Colonic mucosa (tissue), 4 donors: ENCODE measurements around the gene STAMBPL1. TPM values are rescaled to one million over a fixed set of nuclear protein-coding genes. Genes with fewer than 3 reads are reported as not detected.
"Not testable (repeated sequence)": the region's sequence is repeated elsewhere in the genome, so short reads cannot be mapped to it uniquely, and the experiment has no call there.

Source experiments
- DNase-seq: peaks from one replicate; pipeline ENCODE4 v3.0.0-alpha.2; 2020
- H3K27ac ChIP-seq: fragments of 200-600 bp; one replicate; pipeline ENCODE4 v1.8.0; 2021
- H3K27me3 ChIP-seq: fragments of 200-600 bp; one replicate; pipeline ENCODE4 v1.8.0; 2021
- H3K36me3 ChIP-seq: fragments of 200-600 bp; one replicate; pipeline ENCODE4 v1.8.0; 2021
- H3K4me1 ChIP-seq: fragments of 200-600 bp; one replicate; pipeline ENCODE4 v1.8.0; 2021; ENCODE audit warnings: mild to moderate bottlenecking
- H3K4me3 ChIP-seq: fragments of 200-600 bp; one replicate; pipeline ENCODE4 v1.8.0; 2021
- H3K9ac ChIP-seq, 2 donors: one replicate each; pipeline ENCODE4 v1.7.0; 2013; ENCODE audit warnings: control low read depth in 2 of 2, low read depth in 2 of 2, low read length in 2 of 2
- H3K9me3 ChIP-seq: fragments of 200-600 bp; one replicate; pipeline ENCODE4 v1.8.0; 2021
- intact Hi-C: fragments of 100-400 bp; cut with DNase I; formaldehyde crosslinking; loops from one replicate; pipeline ENCODE4 v1.14.1; 2022
- total RNA-seq, 2 donors: library from RNA; stranded (reverse); fragmentation: NEBNext Ultra II Directional in 1 of 2; extraction: Animal tissue kit (Norgen Biotek cat#: 25700) in 1 of 2; gene quantifications; one replicate each; pipeline ENCODE4 v1.2.1, GENCODE V29; 2021
- TF ChIP-seq, protein P1 (sequence below): fragments of 200-600 bp; IDR thresholded peaks from one replicate; pipeline ENCODE4 v1.8.0; 2022; ENCODE audit warnings: antibody characterized with exemption, mild to moderate bottlenecking
- donor health status: healthy.
- donor health status: DM: no; HTN: no; CAD: no.
- donor health status: DM: no; HTN: no; CAD: no.

STAMBPL1 gene
- total RNA-seq, 2 donors from 2014 or later, result 16.3 to 20.4 TPM

- Histone ChIP-seq H3K27ac (no peak overlapping the region), H3K27me3 (no peaks in the 10 kb centered on the region), H3K9me3 (no peaks in the 10 kb centered on the region), H3K9ac (no peak overlapping the region), H3K4me3 (no peak overlapping the region), H3K4me1 (no peaks in the 10 kb centered on the region), H3K36me3 (no peaks in the 10 kb centered on the region)
- TF ChIP-seq, protein P1, sequence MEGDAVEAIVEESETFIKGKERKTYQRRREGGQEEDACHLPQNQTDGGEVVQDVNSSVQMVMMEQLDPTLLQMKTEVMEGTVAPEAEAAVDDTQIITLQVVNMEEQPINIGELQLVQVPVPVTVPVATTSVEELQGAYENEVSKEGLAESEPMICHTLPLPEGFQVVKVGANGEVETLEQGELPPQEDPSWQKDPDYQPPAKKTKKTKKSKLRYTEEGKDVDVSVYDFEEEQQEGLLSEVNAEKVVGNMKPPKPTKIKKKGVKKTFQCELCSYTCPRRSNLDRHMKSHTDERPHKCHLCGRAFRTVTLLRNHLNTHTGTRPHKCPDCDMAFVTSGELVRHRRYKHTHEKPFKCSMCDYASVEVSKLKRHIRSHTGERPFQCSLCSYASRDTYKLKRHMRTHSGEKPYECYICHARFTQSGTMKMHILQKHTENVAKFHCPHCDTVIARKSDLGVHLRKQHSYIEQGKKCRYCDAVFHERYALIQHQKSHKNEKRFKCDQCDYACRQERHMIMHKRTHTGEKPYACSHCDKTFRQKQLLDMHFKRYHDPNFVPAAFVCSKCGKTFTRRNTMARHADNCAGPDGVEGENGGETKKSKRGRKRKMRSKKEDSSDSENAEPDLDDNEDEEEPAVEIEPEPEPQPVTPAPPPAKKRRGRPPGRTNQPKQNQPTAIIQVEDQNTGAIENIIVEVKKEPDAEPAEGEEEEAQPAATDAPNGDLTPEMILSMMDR, result no peak
- intact Hi-C loops, result no loop called here
- DNase-seq, result no peak
Measured at GRCh38 chr10:88928254-88928653, 48.2 kb downstream of the STAMBPL1 start.

GRCh38 chr10:88931548-88931947 lies 51.5 kb downstream of the STAMBPL1 start:
- H3K27ac ChIP-seq, result no peak overlapping the region
- no peaks in the 10 kb centered on the region for H3K27me3 ChIP-seq
- H3K4me1 ChIP-seq, result no peaks in the 10 kb centered on the region
- H3K4me3 ChIP-seq, result no peak overlapping the region
- no peaks in the 10 kb centered on the region for H3K36me3 ChIP-seq
- TF ChIP-seq, protein P1, result no peak
- intact Hi-C loops, result loop anchor here (5.0 kb wide), 1 partner anchor 49 kb away; the partner anchor contains the start of gene STAMBPL1
- H3K9me3 ChIP-seq, result no peaks in the 10 kb centered on the region
- no peak overlapping the region for H3K9ac ChIP-seq
- no peak for DNase-seq

DNA sequence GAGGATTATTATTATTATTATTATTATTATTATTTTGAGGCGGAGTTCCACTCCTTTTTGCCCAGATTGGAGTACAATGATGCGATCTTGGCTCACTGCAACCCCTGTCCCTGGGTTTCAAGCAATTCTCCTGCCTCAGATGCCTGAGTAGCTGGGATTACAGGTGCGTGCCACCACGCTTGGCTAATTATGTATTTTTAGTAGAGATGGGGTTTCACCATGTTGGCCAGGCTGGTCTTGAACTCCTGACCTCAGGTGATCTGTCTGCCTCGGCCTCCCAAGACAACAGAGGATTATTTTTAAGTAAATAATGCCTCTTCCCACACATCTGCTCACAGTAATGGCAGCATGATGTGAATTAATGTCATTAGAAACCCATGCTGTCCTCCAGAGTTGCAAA lies 52.0 kb downstream of the STAMBPL1 start:
- H3K27ac ChIP-seq, result not testable (repeated sequence)

DNA sequence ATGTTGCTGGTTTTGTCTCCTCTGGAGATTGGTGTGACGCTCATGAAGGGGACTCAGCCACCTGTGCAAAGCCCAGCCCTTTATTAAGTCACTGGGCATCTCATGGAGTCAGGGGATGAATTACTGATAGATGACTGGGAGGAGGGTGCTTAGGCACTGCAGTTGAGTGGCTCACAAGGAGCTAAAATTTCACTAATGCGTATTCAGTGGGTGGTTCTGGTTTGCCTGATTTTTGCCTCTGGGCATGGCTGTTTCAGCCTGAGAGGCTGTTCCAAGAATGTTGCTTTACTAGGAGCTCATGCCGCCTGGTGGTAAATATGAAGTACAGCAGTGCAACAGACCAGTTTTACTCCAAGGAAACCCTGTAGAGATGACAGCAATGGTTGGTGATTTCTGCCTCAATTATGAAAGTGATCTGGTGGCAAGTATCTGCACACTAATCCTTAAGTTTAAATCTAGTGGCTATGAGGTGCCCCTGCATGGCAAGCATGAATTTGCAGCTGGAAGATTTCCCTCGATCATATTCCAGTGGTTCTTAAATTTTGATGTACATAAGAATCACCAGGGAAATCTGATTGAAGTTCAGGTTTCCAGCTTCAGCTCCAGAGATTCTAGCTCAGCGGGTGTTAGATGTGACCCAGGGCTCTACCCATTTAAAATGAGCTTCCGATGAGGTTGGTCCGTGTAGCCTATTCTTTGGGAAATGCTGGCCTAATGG lies 52.7 kb downstream of the STAMBPL1 start:
- Histone ChIP-seq H3K4me1 (no peaks in the 10 kb centered on the region), H3K27me3 (no peaks in the 10 kb centered on the region), H3K4me3 (no peak overlapping the region), H3K9ac (no peak overlapping the region), H3K36me3 (no peaks in the 10 kb centered on the region), H3K27ac (peak overlapping the region; percentile 21), H3K9me3 (no peaks in the 10 kb centered on the region)
- intact Hi-C loops, result loop anchor here (2.0 to 5.0 kb wide), 2 partner anchors 50 to 98 kb away; partner anchors contain the start of gene STAMBPL1
- DNase-seq, result peak; percentile 60
- TF ChIP-seq, protein P1, result peak; percentile 85

More for the DNA sequence above, 52.0 kb downstream of the STAMBPL1 start:
- H3K27me3 ChIP-seq, H3K4me3 ChIP-seq, H3K4me1 ChIP-seq, H3K9ac ChIP-seq, DNase-seq, H3K9me3 ChIP-seq, H3K36me3 ChIP-seq: not testable (repeated sequence)
- intact Hi-C loops, result loop anchor here (2.0 to 5.0 kb wide), 2 partner anchors 50 to 97 kb away; partner anchors contain the start of gene STAMBPL1

DNA sequence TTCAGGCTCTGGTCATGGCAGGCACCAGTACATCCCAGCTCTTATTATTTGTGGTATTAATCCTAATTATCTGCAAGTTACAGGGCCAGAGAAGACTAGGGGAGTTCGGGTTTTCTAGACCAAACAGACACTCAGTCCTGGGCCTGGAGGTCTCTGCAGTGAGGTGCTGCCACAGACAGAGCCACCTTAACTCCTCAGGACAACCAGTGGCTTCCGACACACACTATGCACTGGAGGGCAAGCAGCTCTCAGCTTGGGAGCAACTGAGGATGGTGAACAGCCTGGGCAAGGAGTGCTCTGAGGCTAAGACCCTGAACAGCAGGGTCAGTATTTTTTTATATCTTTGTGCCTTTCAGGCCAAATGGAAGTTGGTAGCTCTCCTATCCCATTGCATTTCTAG lies 53.5 kb downstream of the STAMBPL1 start:
- Histone ChIP-seq H3K27me3 (no peaks in the 10 kb centered on the region), H3K4me1 (no peaks in the 10 kb centered on the region), H3K36me3 (no peaks in the 10 kb centered on the region), H3K9me3 (no peaks in the 10 kb centered on the region), H3K4me3 (no peak overlapping the region), H3K27ac (no peak overlapping the region), H3K9ac (no peak overlapping the region)
- no peak for DNase-seq
- TF ChIP-seq, protein P1, result no peak
- intact Hi-C loops, result loop anchor here (2.0 to 5.0 kb wide), 2 partner anchors 51 to 99 kb away; partner anchors contain the start of gene STAMBPL1
